ENCODE data around the gene CNOT6.
A peak's percentile ranks its signal among the peaks of the same experiment; 100 is the strongest.
"Not testable (repeated sequence)": the region's sequence is repeated elsewhere in the genome, so short reads cannot be mapped to it uniquely, and the experiment has no call there.

CNOT6 gene

GRCh38 chr5:180492226-180492903 is 1.8 kb upstream of the CNOT6 start:
- H3K4me3 Mint-ChIP-seq = no peak overlapping the region
- no peaks in the 10 kb centered on the region for H3K27me3 Mint-ChIP-seq
- no peaks in the 10 kb centered on the region for H3K9me3 Mint-ChIP-seq
- H3K27ac Mint-ChIP-seq = peak overlapping the region; percentile 44
- H3K4me1 Mint-ChIP-seq (ENCODE audit: low read depth) = peaks cover 27% of the 10 kb centered on the region
- no peak for DNase-seq
- H3K36me3 Mint-ChIP-seq (ENCODE audit: low read depth) = peaks cover 18% of the 10 kb centered on the region

- peak overlapping the region; percentile 81 for H3K4me3 Mint-ChIP-seq
- H3K27ac Mint-ChIP-seq = peak overlapping the region; percentile 96
- H3K9me3 Mint-ChIP-seq = no peaks in the 10 kb centered on the region
- H3K36me3 Mint-ChIP-seq (ENCODE audit: low read depth) = peaks cover 32% of the 10 kb centered on the region
- DNase-seq = no peak
- peaks cover 44% of the 10 kb centered on the region for H3K4me1 Mint-ChIP-seq (ENCODE audit: low read depth)
- no peaks in the 10 kb centered on the region for H3K27me3 Mint-ChIP-seq
Observed at GRCh38 chr5:180494510-180495181, 467 bp downstream of the CNOT6 start.

GRCh38 chr5:180495292-180495691 is 1.1 kb downstream of the CNOT6 start:
- Mint-ChIP-seq H3K4me1 (ENCODE audit: low read depth) (peaks cover 48% of the 10 kb centered on the region), H3K27ac (peak overlapping the region; percentile 48), H3K36me3 (ENCODE audit: low read depth) (peaks cover 36% of the 10 kb centered on the region), H3K4me3 (peak overlapping the region; percentile 81), H3K27me3 (no peaks in the 10 kb centered on the region), H3K9me3 (no peaks in the 10 kb centered on the region)
- DNase-seq = no peak

- no peak for DNase-seq
- no peaks in the 10 kb centered on the region for H3K9me3 Mint-ChIP-seq
- peaks cover 48% of the 10 kb centered on the region for H3K4me1 Mint-ChIP-seq (ENCODE audit: low read depth)
- peak overlapping the region; percentile 81 for H3K4me3 Mint-ChIP-seq
- no peaks in the 10 kb centered on the region for H3K27me3 Mint-ChIP-seq
- peak overlapping the region; percentile 35 for H3K27ac Mint-ChIP-seq
- H3K36me3 Mint-ChIP-seq (ENCODE audit: low read depth) = peaks cover 36% of the 10 kb centered on the region
Observed at GRCh38 chr5:180495991-180496741, 2.0 kb downstream of the CNOT6 start.

- Mint-ChIP-seq H3K4me1 (ENCODE audit: low read depth) (peaks cover 48% of the 10 kb centered on the region), H3K36me3 (ENCODE audit: low read depth) (peaks cover 36% of the 10 kb centered on the region)
- not testable (repeated sequence) for H3K9me3 Mint-ChIP-seq
Observed at GRCh38 chr5:180496806-180497205, 2.6 kb downstream of the CNOT6 start.

GRCh38 chr5:180497865-180498264 is 3.7 kb downstream of the CNOT6 start:
- not testable (repeated sequence) for H3K4me3 Mint-ChIP-seq

More at GRCh38 chr5:180496806-180497205, 2.6 kb downstream of the CNOT6 start:
- not testable (repeated sequence) for H3K27ac Mint-ChIP-seq, DNase-seq, H3K27me3 Mint-ChIP-seq
- H3K4me3 Mint-ChIP-seq = peak overlapping the region; percentile 81

GRCh38 chr5:180498378-180498777 is 4.2 kb downstream of the CNOT6 start:
- Mint-ChIP-seq H3K36me3 (ENCODE audit: low read depth) (peaks cover 38% of the 10 kb centered on the region), H3K9me3 (no peaks in the 10 kb centered on the region), H3K27me3 (no peaks in the 10 kb centered on the region), H3K4me3 (no peak overlapping the region), H3K27ac (peak overlapping the region; percentile 3), H3K4me1 (ENCODE audit: low read depth) (peaks cover 41% of the 10 kb centered on the region)
- DNase-seq = no peak

More at GRCh38 chr5:180497865-180498264, 3.7 kb downstream of the CNOT6 start:
- not testable (repeated sequence) for H3K9me3 Mint-ChIP-seq, H3K27me3 Mint-ChIP-seq, DNase-seq, H3K27ac Mint-ChIP-seq
- Mint-ChIP-seq H3K36me3 (ENCODE audit: low read depth) (peaks cover 38% of the 10 kb centered on the region), H3K4me1 (ENCODE audit: low read depth) (peaks cover 45% of the 10 kb centered on the region)

GRCh38 chr5:180499684-180500083 is 5.5 kb downstream of the CNOT6 start:
- no peak for DNase-seq
- Mint-ChIP-seq H3K4me1 (ENCODE audit: low read depth) (peaks cover 45% of the 10 kb centered on the region), H3K36me3 (ENCODE audit: low read depth) (peaks cover 43% of the 10 kb centered on the region), H3K27ac (no peak overlapping the region), H3K9me3 (no peaks in the 10 kb centered on the region), H3K27me3 (no peaks in the 10 kb centered on the region), H3K4me3 (no peak overlapping the region)

GRCh38 chr5:180500300-180500699 is 6.1 kb downstream of the CNOT6 start:
- H3K4me3 Mint-ChIP-seq, H3K27me3 Mint-ChIP-seq, DNase-seq, H3K27ac Mint-ChIP-seq, H3K9me3 Mint-ChIP-seq: not testable (repeated sequence)
- peaks cover 39% of the 10 kb centered on the region for H3K36me3 Mint-ChIP-seq (ENCODE audit: low read depth)
- H3K4me1 Mint-ChIP-seq (ENCODE audit: low read depth) = peaks cover 43% of the 10 kb centered on the region

GRCh38 chr5:180507661-180508060 is 13.5 kb downstream of the CNOT6 start:
- Mint-ChIP-seq H3K36me3 (ENCODE audit: low read depth) (peaks cover 30% of the 10 kb centered on the region), H3K27ac (peak overlapping the region; percentile 14), H3K4me1 (ENCODE audit: low read depth) (peaks cover 41% of the 10 kb centered on the region), H3K4me3 (no peak overlapping the region), H3K27me3 (no peaks in the 10 kb centered on the region), H3K9me3 (no peaks in the 10 kb centered on the region)
- no peak for DNase-seq

GRCh38 chr5:180515294-180515693 is 21.1 kb downstream of the CNOT6 start:
- Mint-ChIP-seq H3K9me3 (no peaks in the 10 kb centered on the region), H3K4me3 (no peak overlapping the region), H3K27me3 (no peaks in the 10 kb centered on the region), H3K4me1 (ENCODE audit: low read depth) (peaks cover 46% of the 10 kb centered on the region), H3K36me3 (ENCODE audit: low read depth) (peaks cover 24% of the 10 kb centered on the region), H3K27ac (no peak overlapping the region)
- no peak for DNase-seq

- H3K4me1 Mint-ChIP-seq (ENCODE audit: low read depth) = peaks cover 48% of the 10 kb centered on the region
- peaks cover 24% of the 10 kb centered on the region for H3K36me3 Mint-ChIP-seq (ENCODE audit: low read depth)
Observed at GRCh38 chr5:180515974-180516373, 21.8 kb downstream of the CNOT6 start.

GRCh38 chr5:180516440-180516839 is 22.3 kb downstream of the CNOT6 start:
- Mint-ChIP-seq H3K9me3 (no peaks in the 10 kb centered on the region), H3K27ac (no peak overlapping the region), H3K36me3 (ENCODE audit: low read depth) (peaks cover 26% of the 10 kb centered on the region), H3K27me3 (no peaks in the 10 kb centered on the region), H3K4me1 (ENCODE audit: low read depth) (peaks cover 53% of the 10 kb centered on the region), H3K4me3 (no peak overlapping the region)
- no peak for DNase-seq

More at GRCh38 chr5:180515974-180516373, 21.8 kb downstream of the CNOT6 start:
- not testable (repeated sequence) for H3K4me3 Mint-ChIP-seq, H3K27ac Mint-ChIP-seq, H3K27me3 Mint-ChIP-seq, H3K9me3 Mint-ChIP-seq, DNase-seq

- Mint-ChIP-seq H3K27ac (no peak overlapping the region), H3K36me3 (ENCODE audit: low read depth) (peaks cover 22% of the 10 kb centered on the region), H3K27me3 (no peaks in the 10 kb centered on the region), H3K9me3 (no peaks in the 10 kb centered on the region), H3K4me1 (ENCODE audit: low read depth) (peaks cover 73% of the 10 kb centered on the region), H3K4me3 (no peak overlapping the region)
- DNase-seq = no peak
Observed at GRCh38 chr5:180519098-180519497, 24.9 kb downstream of the CNOT6 start.

- peaks cover 17% of the 10 kb centered on the region for H3K36me3 Mint-ChIP-seq (ENCODE audit: low read depth)
- peaks cover 79% of the 10 kb centered on the region for H3K4me1 Mint-ChIP-seq (ENCODE audit: low read depth)
- H3K9me3 Mint-ChIP-seq = no peaks in the 10 kb centered on the region
- H3K27ac Mint-ChIP-seq = no peak overlapping the region
- H3K4me3 Mint-ChIP-seq = no peak overlapping the region
- DNase-seq = no peak
- no peaks in the 10 kb centered on the region for H3K27me3 Mint-ChIP-seq
Observed at GRCh38 chr5:180521101-180521500, 26.9 kb downstream of the CNOT6 start.

All from activated T-cell treated with anti-CD3 and anti-CD28 coated beads, Interleukin-2, amount 50 U/mL, for 24 hours (primary cell).